Transverse colon (tissue), 4 donors: ENCODE measurements around the gene EFEMP2. TPM values are rescaled to one million over a fixed set of nuclear protein-coding genes. Genes with fewer than 3 reads are reported as not detected.

Experiments
- DNase-seq: peaks from one replicate; pipeline ENCODE4 v3.0.0-alpha.2; 2019
- H3K27ac ChIP-seq, 4 donors: fragments of 200-600 bp; sonication (generic); 2 replicates each; pipeline ENCODE4 v1.5.1; 2016 to 2018; ENCODE audit warnings: inconsistent platforms in 4 of 4
- H3K27me3 ChIP-seq: fragments of 200-600 bp; sonication (generic); 2 replicates; pipeline ENCODE4 v1.5.1; 2017; ENCODE audit warnings: inconsistent platforms
- H3K36me3 ChIP-seq, 4 donors: fragments of 200-600 bp; sonication (generic); 2 replicates each; pipeline ENCODE4 v1.5.1; 2017 to 2019; ENCODE audit warnings: inconsistent platforms in 4 of 4
- H3K4me1 ChIP-seq, 4 donors: fragments of 200-600 bp; sonication (generic); 2 replicates each; pipeline ENCODE4 v1.5.1; 2017 to 2020; ENCODE audit warnings: inconsistent platforms in 4 of 4
- H3K4me3 ChIP-seq, 4 donors: fragments of 200-600 bp; sonication (generic); 1 replicate in 1 of 4; 2 replicates in 3 of 4; pipeline versions ENCODE4 v1.5.1 to v1.6.1; 2017 to 2019; ENCODE audit warnings: inconsistent platforms in 4 of 4
- H3K9me3 ChIP-seq, 2 donors: fragments of 200-600 bp; sonication (generic); 2 replicates each; pipeline ENCODE4 v1.5.1; 2017 to 2019; ENCODE audit warnings: inconsistent platforms in 2 of 2
- CTCF ChIP-seq, 5 experiments: fragments of 200-600 bp in 3 of 5; fragments of 450-650 bp in 2 of 5; sonication (generic) in 3 of 5; IDR thresholded peaks; 1 replicate in 2 of 5; 2 replicates in 3 of 5; pipeline ENCODE4 v1.5.1; 2016 to 2017; ENCODE audit warnings: antibody characterized with exemption in 5 of 5, inconsistent platforms in 3 of 5, mild to moderate bottlenecking in 2 of 5, moderate library complexity in 1 of 5
- EP300 ChIP-seq: sonication (generic); formaldehyde crosslinking; IDR thresholded peaks from one replicate; pipeline ENCODE4 v1.6.1; 2017; ENCODE audit warnings: antibody characterized with exemption, low read depth
- POLR2A ChIP-seq: fragments of 450-650 bp; IDR thresholded peaks from one replicate; pipeline ENCODE4 v1.6.1; 2016; ENCODE audit warnings: antibody characterized with exemption, mild to moderate bottlenecking, moderate library complexity
- POLR2AphosphoS5 ChIP-seq, 3 donors: sonication (generic); formaldehyde crosslinking; IDR thresholded peaks; one replicate each; pipeline ENCODE4 v1.6.1; 2016; ENCODE audit warnings: antibody characterized with exemption in 3 of 3
- WGBS, 2 donors: methylation state at CpG; one replicate each; pipeline ENCODE4 v1.1.5; 2018; ENCODE audit warnings: low coverage in 1 of 2; 5-methylcytosine and 5-hydroxymethylcytosine counted together
- in situ Hi-C, 4 donors: fragments of 200-750 bp; cut with MboI; loops; one replicate each; pipeline versions ENCODE4 v1.15.0 to v1.15.1; 2017; ENCODE audit warnings: low sequenced_read_pairs in 3 of 4, low pct_ligation_motif_present in 1 of 4, low pct_unique_long_range_greater_than_20kb in 1 of 4
- intact Hi-C: fragments of 100-400 bp; cut with DNase I; formaldehyde crosslinking; loops from one replicate; pipeline ENCODE4 v1.15.1; 2023; ENCODE audit warnings: low total_unique reads
- total RNA-seq, 4 donors: library from RNA; depleted of rRNA; stranded (reverse); fragments of >200 nt; gene quantifications; one replicate each; pipeline ENCODE4 v1.1.0, GENCODE V29; 2016

The EFEMP2 gene
- total RNA-seq, 4 donors from 2014 or later: 15.2 to 34.4 (median 25.1) TPM

- Histone ChIP-seq H3K9me3 (no peaks in the 10 kb centered on the region), H3K36me3 (peaks cover 0 to 24% (median 10%) of the 10 kb centered on the region in 4 donors), H3K27ac (no peak overlapping the region), H3K4me1 (peaks cover 7 to 25% (median 20%) of the 10 kb centered on the region in 4 donors), H3K27me3 (no peaks in the 10 kb centered on the region), H3K4me3 (no peak overlapping the region)
- WGBS, 2 donors: 80 to 100% methylated on average over 1 to 21 of the region's 21 CpGs
- TF ChIP-seq POLR2A: no peak
- TF ChIP-seq POLR2AphosphoS5 (IDR thresholded peaks at IDR 0.05): no peak
- no peak for TF ChIP-seq CTCF (IDR thresholded peaks at IDR 0.05)
- TF ChIP-seq EP300: no peak
- no peak for DNase-seq
- in situ Hi-C loops (no loop called here), intact Hi-C loops (no loop called here)
Observed at GRCh38 chr11:65866509-65867283, 5.9 kb downstream of the EFEMP2 start.

GRCh38 chr11:65865550-65866172, 6.9 kb downstream of the EFEMP2 start:
- DNase-seq: no peak
- Histone ChIP-seq H3K4me3 (no peak overlapping the region), H3K9me3 (no peaks in the 10 kb centered on the region), H3K36me3 (peaks cover 0 to 24% (median 10%) of the 10 kb centered on the region in 4 donors), H3K27ac (no peak overlapping the region), H3K4me1 (peaks cover 11 to 23% (median 17%) of the 10 kb centered on the region in 4 donors), H3K27me3 (no peaks in the 10 kb centered on the region)
- in situ Hi-C loops: no loop called here
- intact Hi-C loops: no loop called here
- 78% methylated on average over 9 of the region's 9 CpGs; no CpG with 5 or more reads in 1 of the 2 donors for WGBS, 2 donors
- no peak for TF ChIP-seq EP300
- TF ChIP-seq CTCF (IDR thresholded peaks at IDR 0.05): no peak
- TF ChIP-seq POLR2AphosphoS5 (IDR thresholded peaks at IDR 0.05): no peak
- TF ChIP-seq POLR2A: no peak

DNA sequence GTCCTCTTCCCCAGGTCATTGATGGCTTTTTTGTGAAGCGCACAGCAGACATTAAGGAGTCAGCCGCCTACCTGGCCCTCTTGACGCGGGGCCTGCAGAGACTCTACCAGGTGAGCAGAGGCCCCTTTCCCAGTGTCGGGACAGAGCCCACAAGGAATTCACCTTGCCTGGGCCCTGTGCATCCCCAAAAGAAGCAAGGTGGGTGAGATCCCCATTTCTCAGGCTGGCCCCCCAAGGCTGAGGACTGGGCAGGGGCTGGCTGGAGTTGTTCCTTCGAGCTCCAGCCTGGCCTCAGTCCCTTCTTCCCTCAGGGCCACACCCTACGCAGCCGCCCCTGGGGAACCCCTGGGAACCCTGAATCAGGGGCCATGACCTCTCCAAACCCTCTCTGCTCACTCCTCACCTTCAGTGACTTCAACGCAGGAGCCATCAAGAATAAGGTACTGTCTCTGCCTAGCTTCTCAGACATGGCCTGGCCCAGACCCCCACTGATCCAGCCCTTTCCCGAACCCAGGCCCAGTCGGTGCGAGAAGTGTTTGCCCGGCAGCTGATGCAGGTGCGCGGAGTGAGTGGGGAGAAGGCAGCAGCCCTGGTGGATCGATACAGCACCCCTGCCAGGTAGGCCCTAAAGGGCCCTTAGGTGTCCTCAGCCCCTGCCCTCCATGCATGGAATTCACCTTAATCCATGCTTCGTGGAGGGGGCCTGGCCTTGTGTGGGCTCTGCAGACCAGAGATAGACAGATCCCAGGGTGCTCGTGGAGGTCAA, 7.7 kb downstream of the EFEMP2 start:
- no peak for DNase-seq
- Histone ChIP-seq H3K4me3 (no peak overlapping the region), H3K27ac (no peak overlapping the region), H3K4me1 (peaks cover 14 to 20% (median 17%) of the 10 kb centered on the region in 4 donors), H3K36me3 (peaks cover 0 to 24% (median 10%) of the 10 kb centered on the region in 4 donors), H3K27me3 (no peaks in the 10 kb centered on the region), H3K9me3 (no peaks in the 10 kb centered on the region)
- in situ Hi-C loops (no loop called here), intact Hi-C loops (no loop called here)
- WGBS, 2 donors: 88% methylated on average over 18 of the region's 18 CpGs; no CpG with 5 or more reads in 1 of the 2 donors
- TF ChIP-seq CTCF (IDR thresholded peaks at IDR 0.05): no peak
- no peak for TF ChIP-seq EP300
- TF ChIP-seq POLR2AphosphoS5 (IDR thresholded peaks at IDR 0.05): no peak
- TF ChIP-seq POLR2A: no peak
